Right lobe of liver (tissue), 4 donors: Measurements from ENCODE around the gene BHLHE23.

Experiments
- POLR2A ChIP-seq: fragments of 450-650 bp; IDR thresholded peaks from one replicate; pipeline ENCODE4 v1.6.1; 2017; ENCODE audit warnings: antibody characterized with exemption, mild to moderate bottlenecking
- TF ChIP-seq, protein P1 (sequence below), 4 donors: fragments of 200-600 bp in 3 of 4; fragments of 450-650 bp in 1 of 4; IDR thresholded peaks; one replicate each; pipeline versions ENCODE4 v1.5.1 to v1.8.0; 2016 to 2022; ENCODE audit warnings: antibody characterized with exemption in 4 of 4, mild to moderate bottlenecking in 2 of 4
- donor health status: DM: no; HTN: no; CAD: no.
- donor health status: DM: no; HTN: no; CAD: no.
- donor health status: DM: no; HTN: yes; CAD: no.

DNA sequence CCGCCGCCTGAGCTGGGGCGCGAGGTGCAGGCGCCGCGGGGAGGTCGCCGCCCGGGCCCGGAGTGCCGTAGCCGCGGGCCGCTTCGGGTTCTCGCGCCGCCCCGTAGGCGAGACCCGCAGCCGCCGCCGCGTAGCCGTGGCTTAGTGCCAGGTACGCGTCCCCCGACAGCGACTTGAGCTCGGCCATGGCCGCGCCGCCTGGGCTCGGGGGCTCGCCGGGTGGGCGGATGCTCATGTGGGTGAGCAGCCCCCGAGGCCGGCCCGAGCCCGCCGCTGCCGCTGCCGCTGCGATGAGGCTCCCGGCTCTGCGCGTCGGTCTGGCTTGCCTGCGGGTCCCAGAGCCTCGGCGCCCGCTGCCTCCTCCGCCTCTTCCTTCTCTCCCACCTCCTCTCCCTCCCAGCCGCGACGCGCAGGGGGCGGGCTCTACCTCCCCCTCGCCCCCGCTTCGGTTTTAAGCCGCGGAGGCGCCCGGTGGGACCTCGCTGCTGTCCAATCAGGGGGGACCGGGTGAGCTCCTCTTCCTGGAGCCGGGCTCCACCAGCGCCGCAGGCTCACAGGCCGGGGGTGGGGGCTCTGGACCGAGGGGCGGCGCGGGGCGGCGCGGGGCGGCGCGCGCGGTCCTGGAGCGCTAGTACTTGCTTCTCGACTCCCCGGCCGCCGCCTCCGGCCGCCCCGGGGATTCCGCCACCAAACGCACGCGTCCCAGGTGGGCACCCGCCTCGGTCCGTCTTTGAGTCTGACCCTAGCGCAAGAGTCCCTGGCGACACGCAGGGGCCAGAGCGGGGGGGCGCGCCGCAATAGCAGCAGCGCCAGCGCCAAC, at the start of gene BHLHE23:
- TF ChIP-seq, protein P1, sequence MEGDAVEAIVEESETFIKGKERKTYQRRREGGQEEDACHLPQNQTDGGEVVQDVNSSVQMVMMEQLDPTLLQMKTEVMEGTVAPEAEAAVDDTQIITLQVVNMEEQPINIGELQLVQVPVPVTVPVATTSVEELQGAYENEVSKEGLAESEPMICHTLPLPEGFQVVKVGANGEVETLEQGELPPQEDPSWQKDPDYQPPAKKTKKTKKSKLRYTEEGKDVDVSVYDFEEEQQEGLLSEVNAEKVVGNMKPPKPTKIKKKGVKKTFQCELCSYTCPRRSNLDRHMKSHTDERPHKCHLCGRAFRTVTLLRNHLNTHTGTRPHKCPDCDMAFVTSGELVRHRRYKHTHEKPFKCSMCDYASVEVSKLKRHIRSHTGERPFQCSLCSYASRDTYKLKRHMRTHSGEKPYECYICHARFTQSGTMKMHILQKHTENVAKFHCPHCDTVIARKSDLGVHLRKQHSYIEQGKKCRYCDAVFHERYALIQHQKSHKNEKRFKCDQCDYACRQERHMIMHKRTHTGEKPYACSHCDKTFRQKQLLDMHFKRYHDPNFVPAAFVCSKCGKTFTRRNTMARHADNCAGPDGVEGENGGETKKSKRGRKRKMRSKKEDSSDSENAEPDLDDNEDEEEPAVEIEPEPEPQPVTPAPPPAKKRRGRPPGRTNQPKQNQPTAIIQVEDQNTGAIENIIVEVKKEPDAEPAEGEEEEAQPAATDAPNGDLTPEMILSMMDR (IDR thresholded peaks at IDR 0.05), result no peak
- no peak for TF ChIP-seq POLR2A
